Stimulated activated CD4-positive, alpha-beta T cell treated with anti-CD3 and anti-CD28 coated beads, TNF-alpha, amount 100 ng/mL, for 4 hours (primary cell): ENCODE results near the gene HDAC10.

Experiments used
- DNase-seq, 3 experiments: peaks; one replicate each; pipeline ENCODE4 v3.0.0-alpha.2; 2020; ENCODE audit warnings: low read depth in 3 of 3

The HDAC10 gene

GRCh38 chr22:50201191-50202129 is 49.6 kb downstream of the HDAC10 start:
- no peak for DNase-seq

GRCh38 chr22:50200461-50201190 is 50.4 kb downstream of the HDAC10 start, which contains the start of gene SELENOO:
Gene SELENOO, plus strand, starts transcription at chr22:50201011. Its CDS starts 26 bp downstream, at chr22:50201037.
- DNase-seq: peak; percentile 82 to 88 (median 83)

- DNase-seq: no peak
Observed at GRCh38 chr22:50199829-50200460, 51.1 kb downstream of the HDAC10 start.

- no peak for DNase-seq
Observed at GRCh38 chr22:50199251-50199721, 51.8 kb downstream of the HDAC10 start.

- DNase-seq: no peak
Observed at GRCh38 chr22:50198624-50199017, 52.4 kb downstream of the HDAC10 start.

- no peak for DNase-seq
Observed at GRCh38 chr22:50197856-50198623, 53.0 kb downstream of the HDAC10 start.

GRCh38 chr22:50197000-50197800 is 53.9 kb downstream of the HDAC10 start:
- DNase-seq: no peak

GRCh38 chr22:50196256-50196655 is 54.8 kb downstream of the HDAC10 start:
- DNase-seq: no peak
